ENCODE data around the gene MTFR1L.
A peak's percentile ranks its signal among the peaks of the same experiment; 100 is the strongest.

MTFR1L gene

GRCh38 chr1:25792115-25792514, 27.6 kb upstream of the MTFR1L start:
- DNase-seq, result no peak

- DNase-seq, result no peak
Measured at GRCh38 chr1:25793585-25794170, 26.1 kb upstream of the MTFR1L start.

- no peak for DNase-seq
Measured at GRCh38 chr1:25794325-25794724, 25.4 kb upstream of the MTFR1L start.

DNA sequence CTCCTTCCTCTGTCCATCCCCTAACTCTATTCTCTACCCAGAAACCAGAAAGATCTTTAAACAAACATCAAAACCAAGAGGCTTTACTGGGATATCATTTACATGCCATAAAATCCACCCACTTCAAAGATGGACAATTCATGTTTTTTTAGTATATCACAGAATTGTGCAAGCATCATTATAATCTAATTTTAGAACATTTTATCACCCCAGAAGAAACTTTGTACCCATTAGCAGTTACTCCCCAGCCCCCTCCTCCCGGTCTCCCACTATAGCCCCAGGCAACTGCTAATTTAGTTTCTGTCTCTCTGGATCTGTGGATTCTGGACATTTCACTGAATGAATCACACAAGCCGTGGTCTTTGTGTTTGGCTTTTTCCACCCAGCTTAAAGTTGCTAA, 24.5 kb upstream of the MTFR1L start:
- no peak for DNase-seq

DNA sequence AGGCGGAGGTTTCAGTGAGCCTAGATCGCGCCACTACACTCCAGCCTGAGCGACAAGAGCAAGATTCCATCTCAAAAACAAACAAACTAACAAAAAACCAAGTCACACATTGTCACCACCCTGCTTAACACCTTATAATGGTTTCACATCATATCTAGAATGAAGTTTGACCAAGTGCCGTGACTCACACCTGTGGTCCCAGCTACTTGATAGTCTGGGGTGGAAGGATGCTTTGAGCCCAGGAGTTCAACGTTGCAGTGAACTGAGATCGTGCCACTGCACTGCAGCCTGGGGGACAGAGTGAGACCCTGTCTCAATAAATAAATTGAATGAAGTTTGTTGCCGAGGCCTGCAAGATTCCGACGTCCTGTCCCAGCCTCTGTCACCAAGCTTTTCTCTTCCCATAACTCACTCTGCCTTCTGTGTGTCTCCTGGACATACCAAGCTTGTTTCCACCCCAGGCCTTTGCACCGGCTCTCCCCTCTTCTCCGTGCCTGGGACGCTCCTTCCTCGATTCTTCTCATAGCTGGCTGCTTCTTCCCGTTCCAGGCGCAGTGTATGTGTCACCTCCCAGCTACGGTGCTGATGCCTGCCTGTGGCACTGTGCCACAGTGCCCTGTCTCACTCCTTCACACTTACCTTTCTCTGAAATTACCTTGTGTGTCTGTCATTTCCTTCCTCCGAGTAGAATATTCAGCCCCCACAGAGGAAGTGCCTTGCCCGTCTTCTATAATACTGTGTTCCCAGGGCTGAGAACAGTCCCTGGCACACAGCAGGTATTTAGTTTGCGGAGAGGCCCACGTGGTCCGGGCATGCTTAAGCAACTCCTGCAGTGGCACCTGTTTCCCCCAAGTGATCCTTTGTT, 23.6 kb upstream of the MTFR1L start:
- peak; percentile 26 for DNase-seq

DNA sequence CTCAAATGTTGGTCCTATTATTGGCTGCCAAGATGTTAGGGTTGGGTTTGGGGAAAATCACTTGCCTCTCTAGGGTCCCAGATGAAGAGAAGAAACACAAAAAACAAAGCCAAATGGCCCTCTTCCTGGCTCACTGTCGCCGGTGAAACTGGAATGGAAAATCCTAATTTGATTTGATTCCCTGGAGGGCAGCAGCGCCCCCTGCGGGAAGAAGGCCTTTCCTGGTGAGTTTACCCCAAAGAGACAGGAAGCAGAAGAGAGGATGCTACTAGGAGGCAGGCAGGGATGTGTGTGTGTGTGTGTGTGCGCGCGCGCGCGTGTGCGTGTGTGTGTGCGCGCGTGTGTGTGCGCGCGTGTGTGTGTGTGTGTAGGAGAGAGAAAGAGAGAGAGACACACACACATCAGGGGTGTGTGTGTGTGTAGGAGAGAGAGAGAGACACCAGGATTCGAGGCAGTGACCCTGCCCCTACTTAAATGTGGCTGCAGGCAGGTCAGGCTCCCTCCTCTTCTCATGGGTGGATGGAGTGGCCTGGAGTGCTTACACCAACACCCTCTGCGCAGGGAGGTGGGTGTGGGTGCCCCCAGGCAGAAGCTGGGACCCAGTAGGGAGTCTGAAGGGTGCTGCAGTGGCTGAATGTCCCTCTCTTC, 22.8 kb upstream of the MTFR1L start:
- peak; percentile 71 for DNase-seq

DNA sequence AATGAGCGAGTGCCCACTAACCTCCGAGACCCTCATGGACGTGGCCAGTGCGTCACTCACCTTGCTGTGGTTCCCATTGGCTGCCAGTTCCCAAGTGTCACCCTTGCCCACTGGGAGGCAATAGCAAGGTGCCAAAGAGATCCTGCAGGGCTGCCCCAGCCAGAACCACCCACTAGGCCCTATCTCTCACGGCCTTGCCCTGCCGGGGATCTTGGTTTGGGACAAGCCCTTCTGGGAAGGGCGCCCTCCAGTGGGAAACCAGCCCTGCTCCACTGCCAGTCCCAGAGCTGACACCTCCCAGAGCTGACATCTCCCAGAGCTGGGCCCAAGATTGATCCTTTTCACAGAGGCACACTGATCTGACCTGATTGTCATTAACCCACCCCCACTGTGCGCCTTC, 21.8 kb upstream of the MTFR1L start:
- no peak for DNase-seq

DNA sequence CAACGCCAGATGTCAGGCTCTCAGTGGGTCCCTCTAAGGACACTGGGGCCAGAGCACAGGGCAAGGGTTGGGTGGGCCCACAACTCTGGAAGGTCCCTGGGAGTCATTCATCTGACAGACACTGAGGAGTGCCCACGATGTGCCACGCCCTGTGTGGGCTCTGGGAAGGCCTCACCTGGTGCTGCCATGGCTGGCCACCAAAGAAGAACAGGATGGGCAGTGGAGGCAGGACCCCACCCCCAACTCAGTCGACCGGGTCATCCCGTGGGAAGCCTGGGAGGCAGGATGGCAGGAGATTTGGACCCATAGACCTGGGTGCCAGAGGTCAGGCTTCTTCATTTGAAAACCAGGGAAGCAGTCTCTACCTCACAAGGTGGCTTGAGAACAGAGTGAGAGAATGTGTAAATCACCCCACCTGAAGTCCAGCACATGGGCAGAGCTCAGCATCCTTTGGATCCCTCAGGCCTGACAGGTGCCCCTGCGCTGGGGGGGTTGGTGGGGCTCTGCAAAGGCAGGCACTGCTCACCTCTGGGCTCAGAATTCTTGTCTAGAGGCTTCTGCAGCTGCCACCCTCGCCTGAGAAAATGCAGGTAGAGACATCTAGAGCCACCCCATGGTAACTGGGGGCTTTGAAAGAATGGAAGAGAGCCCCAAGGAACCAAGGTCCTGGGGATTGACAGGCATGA, 20.9 kb upstream of the MTFR1L start:
- DNase-seq, result no peak

GRCh38 chr1:25799352-25799934, 20.3 kb upstream of the MTFR1L start:
- DNase-seq, result no peak

GRCh38 chr1:25799935-25800702, 19.6 kb upstream of the MTFR1L start, which contains the start of gene SELENON:
TSS of gene SELENON (plus strand) at chr1:25800193. CDS start at chr1:25800231, 38 bp downstream.
- DNase-seq, result no peak

DNA sequence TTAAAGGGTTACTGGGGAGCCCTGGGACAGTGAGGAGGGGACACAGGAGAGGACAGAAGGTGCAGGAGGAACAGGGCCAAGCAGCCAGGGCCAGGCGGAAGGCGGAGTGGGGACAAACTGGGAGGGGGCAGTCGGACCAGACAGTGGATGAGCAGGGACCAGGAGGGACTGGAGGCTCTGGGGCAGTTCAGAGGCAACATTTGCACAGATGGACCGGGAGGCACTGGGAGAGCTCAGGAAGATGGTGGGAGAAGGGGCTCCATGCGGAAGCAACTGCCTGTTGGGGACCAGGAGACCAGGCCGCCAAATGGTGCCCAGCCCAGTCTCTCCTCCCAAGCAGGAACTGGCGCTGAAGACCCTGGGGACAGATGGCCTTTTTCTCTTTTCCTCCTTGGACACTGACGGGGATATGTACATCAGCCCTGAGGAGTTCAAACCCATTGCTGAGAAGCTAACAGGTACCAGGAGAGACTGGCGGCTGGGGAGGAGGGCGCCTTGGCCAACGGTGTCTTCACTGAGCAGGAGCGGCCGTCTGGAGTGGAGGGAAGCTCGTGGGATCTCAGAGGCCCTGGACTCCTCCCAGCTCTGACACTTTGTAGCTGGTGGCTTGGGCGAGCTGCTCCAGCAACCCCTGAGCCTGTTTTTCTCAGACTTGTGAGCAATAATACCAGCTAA, 18.9 kb upstream of the MTFR1L start:
- DNase-seq, result no peak

DNA sequence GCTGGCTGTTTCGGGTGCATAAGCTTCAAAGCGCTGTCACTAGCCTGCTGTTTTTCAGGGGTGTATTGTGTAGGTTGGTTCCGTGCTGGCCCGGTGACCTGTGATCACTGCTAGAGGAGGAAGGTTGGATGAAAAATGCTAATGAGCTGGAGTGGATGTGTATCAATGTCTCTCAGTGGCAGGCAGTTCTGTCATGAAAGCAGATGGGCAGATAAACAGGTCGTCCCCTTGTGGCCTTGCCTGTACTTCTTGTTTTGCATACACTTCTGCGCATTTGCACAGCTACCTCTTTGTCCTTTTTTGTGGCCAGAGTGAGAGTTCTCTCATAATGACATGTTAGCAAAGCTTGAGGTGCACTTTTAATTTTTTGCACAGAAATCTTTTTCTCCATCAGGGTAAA, 16.8 kb upstream of the MTFR1L start:
- no peak for DNase-seq

DNA sequence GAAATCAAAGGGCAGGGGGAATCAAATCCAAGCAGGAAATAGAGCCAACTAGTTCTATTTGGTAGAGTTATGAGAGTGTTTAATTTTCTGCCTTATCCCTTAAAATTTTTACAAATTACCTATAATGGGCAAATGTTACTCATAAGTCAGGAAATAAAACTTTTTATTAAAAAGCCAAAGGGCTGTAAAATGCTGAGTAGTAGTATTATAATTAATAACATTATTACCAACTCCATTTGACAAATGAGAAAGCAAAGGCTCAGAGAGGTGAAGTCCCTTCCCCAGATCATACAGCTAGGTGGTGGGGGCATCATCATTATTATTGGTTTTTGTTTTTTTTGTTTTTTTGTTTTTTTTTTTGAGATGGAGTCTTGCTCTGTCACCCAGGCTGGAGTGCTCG, 16.4 kb upstream of the MTFR1L start:
- no peak for DNase-seq

DNA sequence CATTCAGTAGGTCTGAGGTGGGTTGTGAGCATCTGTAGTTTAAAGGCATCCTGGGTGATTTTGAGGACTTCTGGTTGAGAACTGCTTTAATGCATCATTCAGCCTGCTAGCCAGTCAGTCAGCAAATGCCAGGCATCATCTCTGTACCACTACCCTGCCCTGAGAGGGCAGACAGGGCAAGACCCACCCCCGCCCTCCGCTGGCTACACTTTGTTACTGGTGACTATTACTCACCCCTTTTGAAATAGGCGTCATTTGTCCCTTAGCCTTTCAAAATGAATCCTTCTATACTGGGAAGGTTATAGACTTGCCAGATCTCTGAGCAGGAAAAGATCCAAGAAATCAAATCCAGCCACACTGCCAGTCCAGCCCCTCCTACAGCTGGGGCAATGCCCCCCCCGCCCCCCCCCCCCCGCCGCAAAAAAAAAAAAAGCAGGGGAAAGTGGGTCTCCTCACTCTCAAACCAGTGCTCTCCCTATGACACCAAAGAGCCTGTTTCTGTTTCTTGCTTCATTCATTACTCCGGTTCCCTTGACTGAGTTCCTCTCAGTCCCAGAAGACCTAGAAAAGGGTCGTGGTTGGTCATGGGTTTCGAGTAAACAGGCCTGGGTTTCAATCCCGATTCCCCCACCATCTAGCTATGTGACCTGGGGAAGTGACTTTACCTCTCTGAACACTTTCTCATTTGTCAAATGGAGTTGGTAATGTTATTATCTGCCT, 15.3 kb upstream of the MTFR1L start:
- no peak for DNase-seq

GRCh38 chr1:25804964-25805862, 14.5 kb upstream of the MTFR1L start:
- no peak for DNase-seq

DNA sequence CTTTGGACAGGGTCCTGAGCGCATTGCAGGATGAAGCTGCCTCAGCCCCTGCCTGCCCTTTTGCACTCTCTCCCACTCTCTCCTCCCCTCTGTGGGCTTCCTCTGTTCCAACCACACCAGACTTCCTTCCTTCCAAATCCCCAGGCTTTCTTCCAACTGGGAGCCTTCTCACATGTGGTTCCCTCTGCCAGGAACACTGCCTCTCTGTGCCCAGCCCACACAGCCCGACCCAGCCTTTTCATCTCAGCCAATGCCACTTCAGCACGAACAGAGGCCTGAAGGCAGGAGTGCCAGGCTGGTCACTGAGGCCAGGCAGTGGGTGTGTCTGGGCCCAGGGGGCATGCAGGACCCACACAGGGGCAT, 13.9 kb upstream of the MTFR1L start:
- no peak for DNase-seq

GRCh38 chr1:25806418-25806817, 13.3 kb upstream of the MTFR1L start:
- no peak for DNase-seq

GRCh38 chr1:25807480-25808390, 12.0 kb upstream of the MTFR1L start:
- DNase-seq, result no peak

All from activated CD4-positive, alpha-beta T cell treated with anti-CD3 and anti-CD28 coated beads for 1 hour (primary cell).